Fibroblast of skin of abdomen (primary cell): ENCODE results near the gene OR10A3.

Experiments
- DNase-seq: peaks from one replicate; pipeline ENCODE4 v3.0.0-alpha.2; 2013

The OR10A3 gene

DNA sequence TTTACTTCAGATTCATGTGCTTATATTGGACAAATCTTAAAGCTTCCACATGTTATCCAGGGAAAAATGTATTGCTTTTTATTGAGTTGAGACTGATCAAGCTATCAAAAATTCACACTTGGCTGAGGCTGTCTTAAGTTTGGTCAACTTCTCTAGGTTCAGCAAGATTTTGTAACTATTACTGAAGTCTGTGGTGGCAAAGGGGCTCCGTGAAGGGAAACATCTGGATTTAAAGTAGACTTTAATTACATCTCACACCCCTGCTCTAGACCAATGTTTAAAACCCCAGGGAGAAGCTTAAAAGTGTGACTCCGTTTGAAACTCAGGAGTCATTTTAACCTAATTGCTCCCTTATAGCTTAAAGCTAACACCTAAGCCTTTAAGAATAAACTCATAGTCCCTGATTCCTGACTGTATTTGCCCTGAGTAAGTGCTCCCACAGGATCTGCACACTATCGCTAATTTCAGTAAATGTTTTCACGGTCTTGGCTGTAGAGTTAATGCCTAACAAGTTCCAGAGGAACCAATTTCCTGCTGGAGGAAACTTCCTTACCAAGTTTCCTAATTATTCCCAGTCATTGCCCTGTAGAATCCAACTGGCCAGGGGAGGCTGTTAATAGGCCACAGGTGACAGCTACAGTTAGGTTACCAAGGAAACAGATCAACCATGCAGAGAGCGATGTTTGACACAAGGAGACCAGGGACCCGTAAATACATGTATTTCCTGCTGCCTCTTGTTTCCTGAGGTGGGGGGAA, 50.9 kb downstream of the OR10A3 start:
- DNase-seq = no peak

DNA sequence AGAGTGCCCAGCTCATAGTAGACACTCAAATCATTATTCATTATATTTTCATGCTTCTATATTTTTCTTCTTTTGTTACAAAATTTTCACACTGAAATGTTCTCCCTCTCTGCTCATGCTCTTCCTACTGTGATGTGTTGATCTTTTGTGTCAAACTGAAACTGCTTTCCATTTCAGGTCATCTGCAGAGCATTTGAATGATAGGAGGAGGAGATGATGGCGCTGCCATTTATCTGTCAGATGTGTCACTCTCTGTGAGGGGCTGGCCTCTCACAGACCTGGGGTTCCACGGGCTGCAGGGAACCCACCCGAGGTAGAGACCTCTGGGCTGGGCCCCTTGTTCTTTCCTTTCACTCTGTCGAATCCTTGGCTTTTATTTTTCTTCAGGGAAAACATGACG, 51.5 kb downstream of the OR10A3 start:
- DNase-seq = no peak
